ENCODE results near the gene SWI5.

Gene SWI5

GRCh38 chr9:128314697-128315096, 38.6 kb downstream of the SWI5 start:
- no peak overlapping the region for H3K27ac Mint-ChIP-seq

GRCh38 chr9:128316421-128316820, 40.3 kb downstream of the SWI5 start:
- no peaks in the 10 kb centered on the region for H3K9me3 Mint-ChIP-seq
- no peaks in the 10 kb centered on the region for H3K4me1 Mint-ChIP-seq

More at GRCh38 chr9:128314697-128315096, 38.6 kb downstream of the SWI5 start:
- H3K9me3 Mint-ChIP-seq = no peaks in the 10 kb centered on the region
- no peaks in the 10 kb centered on the region for H3K27me3 Mint-ChIP-seq (ENCODE audit: low read depth)
- TF ChIP-seq CTCF (IDR thresholded peaks at IDR 0.05; ENCODE audit: unreplicated experiment in 3 of 3) = no peak
- H3K4me1 Mint-ChIP-seq = no peaks in the 10 kb centered on the region
- peaks cover 47% of the 10 kb centered on the region for H3K36me3 Mint-ChIP-seq (ENCODE audit: low read depth)
- no peak overlapping the region for H3K4me3 Mint-ChIP-seq

GRCh38 chr9:128317629-128318028, 41.6 kb downstream of the SWI5 start:
- Mint-ChIP-seq H3K36me3 (ENCODE audit: low read depth) (peaks cover 32% of the 10 kb centered on the region), H3K27ac (no peak overlapping the region), H3K9me3 (no peaks in the 10 kb centered on the region), H3K27me3 (ENCODE audit: low read depth) (no peaks in the 10 kb centered on the region), H3K4me3 (peak overlapping the region; percentile 24 to 56 (median 41)), H3K4me1 (peaks cover 5% of the 10 kb centered on the region)
- TF ChIP-seq CTCF (IDR thresholded peaks at IDR 0.05; ENCODE audit: unreplicated experiment in 3 of 3) = no peak

More at GRCh38 chr9:128316421-128316820, 40.3 kb downstream of the SWI5 start:
- Mint-ChIP-seq H3K27me3 (ENCODE audit: low read depth) (no peaks in the 10 kb centered on the region), H3K4me3 (no peak overlapping the region), H3K27ac (no peak overlapping the region), H3K36me3 (ENCODE audit: low read depth) (peaks cover 34% of the 10 kb centered on the region)
- no peak for TF ChIP-seq CTCF (IDR thresholded peaks at IDR 0.05; ENCODE audit: unreplicated experiment in 3 of 3)

- TF ChIP-seq CTCF (IDR thresholded peaks at IDR 0.05; ENCODE audit: unreplicated experiment in 3 of 3) = no peak
- Mint-ChIP-seq H3K27me3 (ENCODE audit: low read depth) (no peaks in the 10 kb centered on the region), H3K4me3 (peak overlapping the region; percentile 91 to 98 (median 94)), H3K4me1 (peaks cover 13% of the 10 kb centered on the region), H3K36me3 (ENCODE audit: low read depth) (peaks cover 26% of the 10 kb centered on the region), H3K9me3 (no peaks in the 10 kb centered on the region), H3K27ac (peak overlapping the region in 1 of 3 experiments; percentile 99)
Measured at GRCh38 chr9:128321343-128321742, 45.3 kb downstream of the SWI5 start.

- no peak for TF ChIP-seq CTCF (IDR thresholded peaks at IDR 0.05; ENCODE audit: unreplicated experiment in 3 of 3)
- H3K9me3 Mint-ChIP-seq = no peaks in the 10 kb centered on the region
- H3K4me3 Mint-ChIP-seq = peak overlapping the region; percentile 91 to 98 (median 94)
- no peaks in the 10 kb centered on the region for H3K27me3 Mint-ChIP-seq (ENCODE audit: low read depth)
- peak overlapping the region; percentile 99 to 100 (median 99) for H3K27ac Mint-ChIP-seq
- H3K36me3 Mint-ChIP-seq (ENCODE audit: low read depth) = peaks cover 20% of the 10 kb centered on the region
- H3K4me1 Mint-ChIP-seq = peaks cover 13% of the 10 kb centered on the region
Measured at GRCh38 chr9:128321879-128322403, 45.9 kb downstream of the SWI5 start.
